Endothelial cell of umbilical vein (primary cell): ENCODE data around the gene SCYGR4. TPM values are rescaled to one million over a fixed set of nuclear protein-coding genes. Genes with fewer than 3 reads are reported as not detected.

Source experiments
- BruUV-seq: library from RNA; stranded (reverse); fragments of 400-500 nt; replicated peaks from 2 replicates; lab custom pipeline; 2021; lab: Mats Ljungman, UMichigan
- CTCF ChIA-PET: fragments of 300-600, 350-600 bp; sonication (Branson Sonifier 250); formaldehyde crosslinking; loops from one replicate; lab custom pipeline; 2021; ENCODE audit warnings: antibody characterized with exemption, inconsistent platforms; lab: Charles Lee
- POLR2A ChIA-PET: fragments of 300-600, 350-600 bp; sonication (Branson Sonifier 250); formaldehyde crosslinking; loops from one replicate; lab custom pipeline; 2021; ENCODE audit warnings: antibody characterized with exemption, inconsistent platforms; lab: Charles Lee
- DNase-seq: peaks from one replicate; pipeline ENCODE4 v3.0.0-alpha.2; 2011; ENCODE audit warnings: low read depth, low spot score
- FAIRE-seq: peaks from 2 replicates; lab custom pipeline; 2011; peaks lifted over from hg19 to GRCh38; lab: Jason Lieb, UNC
- H2AFZ ChIP-seq: 2 replicates; pipeline ENCODE4 v1.6.0; 2012; ENCODE audit warnings: low read depth, low read length, control low read depth, inconsistent platforms
- H3K27ac ChIP-seq: 2 replicates; pipeline ENCODE4 v1.5.1; 2011; ENCODE audit warnings: low read depth, mild to moderate bottlenecking, control low read depth, low read length, moderate library complexity; ENCODE audit not compliant: insufficient read depth
- H3K27me3 ChIP-seq, 2 experiments: 2 replicates each; pipeline versions ENCODE4 v1.6.0 to v1.6.1; 2011; ENCODE audit warnings: low read length in 2 of 2, mixed read lengths in 1 of 2; ENCODE audit not compliant: control insufficient read depth in 2 of 2, insufficient read depth in 2 of 2
- H3K36me3 ChIP-seq, 2 experiments: 2 replicates in 1 of 2; 3 replicates in 1 of 2; pipeline ENCODE4 v1.5.1; 2011; ENCODE audit warnings: low read length in 2 of 2, mild to moderate bottlenecking in 1 of 2, moderate library complexity in 1 of 2; ENCODE audit not compliant: control insufficient read depth in 2 of 2, insufficient read depth in 2 of 2; ENCODE audit errors: extremely low read depth in 1 of 2
- H3K4me1 ChIP-seq: 3 replicates; pipeline ENCODE4 v1.5.1; 2011; ENCODE audit warnings: mild to moderate bottlenecking, low read length; ENCODE audit not compliant: control insufficient read depth, insufficient read depth; ENCODE audit errors: extremely low read depth
- H3K4me2 ChIP-seq: 2 replicates; pipeline ENCODE4 v1.6.1; 2011; ENCODE audit warnings: low read length, control low read depth, mixed read lengths; ENCODE audit not compliant: insufficient read depth
- H3K4me3 ChIP-seq, 3 experiments: fragments of 200-600 bp in 1 of 3; sonication (generic), shearing (Covaris generic) in 1 of 3; replicated peaks in 1 of 3; 2 replicates each; pipeline ENCODE4 v1.5.1; 2011 to 2016; ENCODE audit warnings: control low read depth in 3 of 3, low read length in 3 of 3, mild to moderate bottlenecking in 2 of 3, inconsistent platforms in 1 of 3, low read depth in 1 of 3, moderate library complexity in 1 of 3; ENCODE audit not compliant: insufficient read depth in 1 of 3
- H3K79me2 ChIP-seq: 2 replicates; pipeline ENCODE4 v1.6.0; 2012; ENCODE audit warnings: low read length, inconsistent platforms; ENCODE audit not compliant: control insufficient read depth, insufficient read depth
- H3K9ac ChIP-seq: replicated peaks from 2 replicates; pipeline ENCODE3; 2011; ENCODE audit warnings: low read length, control low read depth; ENCODE audit not compliant: insufficient read depth; ENCODE audit errors: extremely low read depth
- H3K9me1 ChIP-seq: replicated peaks from 3 replicates; pipeline ENCODE4 v1.6.0; 2011; ENCODE audit warnings: mild to moderate bottlenecking, low read length; ENCODE audit not compliant: control insufficient read depth, insufficient read depth; ENCODE audit errors: extremely low read depth
- H3K9me3 ChIP-seq: replicated peaks from 2 replicates; pipeline ENCODE4 v1.5.1; 2012; ENCODE audit warnings: low read length, inconsistent platforms; ENCODE audit not compliant: control insufficient read depth, insufficient read depth
- H4K20me1 ChIP-seq: replicated peaks from 2 replicates; pipeline ENCODE3; 2011; ENCODE audit warnings: mild to moderate bottlenecking, low read length; ENCODE audit not compliant: control insufficient read depth, insufficient read depth; ENCODE audit errors: extremely low read depth
- CTCF ChIP-seq, 2 donors: IDR thresholded peaks; 1 replicate in 1 of 2; 2 replicates in 1 of 2; pipeline ENCODE4 v1.5.1; 2011; ENCODE audit warnings: low read length in 2 of 2, mild to moderate bottlenecking in 2 of 2, moderate library complexity in 2 of 2, control low read depth in 1 of 2, inconsistent platforms in 1 of 2, low read depth in 1 of 2; ENCODE audit not compliant: insufficient read depth in 1 of 2; ENCODE audit errors: extremely low read depth in 1 of 2
- EZH2 ChIP-seq: IDR thresholded peaks from 2 replicates; pipeline ENCODE4 v1.6.1; 2012; ENCODE audit warnings: borderline replicate concordance, low read depth, mild to moderate bottlenecking, moderate library complexity, low read length, inconsistent platforms; ENCODE audit not compliant: severe bottlenecking
- GATA2 ChIP-seq: IDR thresholded peaks from 2 replicates; pipeline ENCODE4 v1.7.0; 2011; ENCODE audit warnings: low read depth, mild to moderate bottlenecking, moderate library complexity, mixed read lengths, low read length; ENCODE audit not compliant: insufficient read length, insufficient read depth
- JUN ChIP-seq: IDR thresholded peaks from 2 replicates; pipeline ENCODE4 v1.6.1; 2011; ENCODE audit warnings: borderline replicate concordance, low read depth; ENCODE audit not compliant: insufficient read length, insufficient read depth
- MAX ChIP-seq: IDR thresholded peaks from 2 replicates; pipeline ENCODE4 v1.6.1; 2011; ENCODE audit not compliant: insufficient read depth, insufficient read length
- POLR2A ChIP-seq: IDR thresholded peaks from 2 replicates; pipeline ENCODE4 v1.6.1; 2012; ENCODE audit warnings: low read depth, mild to moderate bottlenecking, control low read depth, low read length
- dilution Hi-C: fragments of 300-500 bp; cut with MboI; formaldehyde crosslinking; loops from one replicate; pipeline ENCODE4 v1.15.0; 2019; ENCODE audit warnings: low sequenced_read_pairs; ENCODE audit not compliant: extremely low pct_ligation_motif_present
- intact Hi-C: fragments of 100-400 bp; cut with micrococcal nuclease; formaldehyde crosslinking; loops from one replicate; pipeline ENCODE4 v1.10.0; 2022
- polyA plus RNA-seq, 4 experiments: library from polyadenylated mRNA; depleted of rRNA in 3 of 4; stranded (reverse) in 3 of 4; unstranded in 1 of 4; fragments of >200 nt; gene quantifications; 2 replicates each; pipeline versions ENCODE4 v1.2.1 to v1.2.3, GENCODE V29; 2011 to 2012; ENCODE audit warnings: missing spikeins in 1 of 4
- total RNA-seq: library from RNA; stranded (reverse); gene quantifications from 2 replicates; pipeline ENCODE4 v1.2.3, GENCODE V29; 2021

The SCYGR4 gene
- total and polyA plus RNA-seq, 2 donors (not counting 3 experiments of a cell fraction or from before 2014, with no cell fraction given): not detected

- no peak for FAIRE-seq
- intact Hi-C loops: no loop called here
- TF ChIP-seq EZH2: no peak
- no peak for TF ChIP-seq JUN
- no peak for TF ChIP-seq CTCF (IDR thresholded peaks at IDR 0.05; ENCODE audit: extremely low read depth in 1 of 2, insufficient read depth in 1 of 2, low read depth in 1 of 2, low read length in 2 of 2)
- TF ChIP-seq GATA2: no peak
- TF ChIP-seq MAX: no peak
- TF ChIP-seq POLR2A: no peak
- Histone ChIP-seq H3K4me2 (no peak overlapping the region), H3K27ac (no peak overlapping the region), H3K9ac (no peak overlapping the region), H3K4me3 (no peak overlapping the region), H3K79me2 (no peaks in the 10 kb centered on the region), H3K27me3 (peaks cover 2 to 4% of the 10 kb centered on the region in 2 experiments), H4K20me1 (no peaks in the 10 kb centered on the region), H2AFZ (no peak overlapping the region), H3K9me1 (no peaks in the 10 kb centered on the region), H3K36me3 (no peaks in the 10 kb centered on the region), H3K4me1 (no peaks in the 10 kb centered on the region), H3K9me3 (no peaks in the 10 kb centered on the region)
- dilution Hi-C loops: no loop called here
- CTCF ChIA-PET: no interaction called here
- DNase-seq: no peak
- BruUV-seq: no TSS peak
- POLR2A ChIA-PET: no interaction called here
Measured at GRCh38 chr2:227592694-227593387, 24.5 kb upstream of the SCYGR4 start.
